ENCODE data around the gene TMEM170B.

TMEM170B gene

GRCh38 chr6:11553824-11554223 lies 16.3 kb downstream of the TMEM170B start:
- Histone ChIP-seq H3K4me1 (ENCODE audit: control insufficient read depth in 1 of 2, insufficient read depth in 1 of 2, low read depth in 1 of 2, low read length in 1 of 2) (peaks cover 64 to 68% of the 10 kb centered on the region in 2 experiments), H3K27me3 (no peaks in the 10 kb centered on the region), H3K27ac (peak overlapping the region; percentile 75), H3K36me3 (no peaks in the 10 kb centered on the region), H3K4me3 (ENCODE audit: low read depth in 1 of 2, low read length in 1 of 2) (no peak overlapping the region), H3K9me3 (no peaks in the 10 kb centered on the region)
- no peak for TF ChIP-seq CTCF (IDR thresholded peaks at IDR 0.05)

GRCh38 chr6:11556309-11556708 lies 18.8 kb downstream of the TMEM170B start:
- Histone ChIP-seq H3K36me3 (no peaks in the 10 kb centered on the region), H3K4me3 (ENCODE audit: low read depth in 1 of 2, low read length in 1 of 2) (no peak overlapping the region), H3K9me3 (no peaks in the 10 kb centered on the region), H3K27me3 (no peaks in the 10 kb centered on the region), H3K27ac (peak overlapping the region; percentile 56), H3K4me1 (ENCODE audit: control insufficient read depth in 1 of 2, insufficient read depth in 1 of 2, low read depth in 1 of 2, low read length in 1 of 2) (peaks cover 46 to 52% of the 10 kb centered on the region in 2 experiments)
- no peak for TF ChIP-seq CTCF (IDR thresholded peaks at IDR 0.05)

GRCh38 chr6:11563793-11564192 lies 26.2 kb downstream of the TMEM170B start:
- H3K27ac ChIP-seq = peak overlapping the region; percentile 57
- no peaks in the 10 kb centered on the region for H3K9me3 ChIP-seq
- H3K36me3 ChIP-seq = peaks cover 20% of the 10 kb centered on the region
- no peak overlapping the region for H3K4me3 ChIP-seq (ENCODE audit: low read depth in 1 of 2, low read length in 1 of 2)
- H3K27me3 ChIP-seq = no peaks in the 10 kb centered on the region
- peaks cover 19 to 51% of the 10 kb centered on the region in 2 experiments for H3K4me1 ChIP-seq (ENCODE audit: control insufficient read depth in 1 of 2, insufficient read depth in 1 of 2, low read depth in 1 of 2, low read length in 1 of 2)
- no peak for TF ChIP-seq CTCF (IDR thresholded peaks at IDR 0.05)

- Histone ChIP-seq H3K36me3 (peaks cover 25% of the 10 kb centered on the region), H3K4me1 (ENCODE audit: control insufficient read depth in 1 of 2, insufficient read depth in 1 of 2, low read depth in 1 of 2, low read length in 1 of 2) (peaks cover 14 to 44% of the 10 kb centered on the region in 2 experiments), H3K4me3 (ENCODE audit: low read depth in 1 of 2, low read length in 1 of 2) (no peak overlapping the region), H3K27me3 (no peaks in the 10 kb centered on the region), H3K9me3 (no peaks in the 10 kb centered on the region), H3K27ac (peak overlapping the region; percentile 47)
- TF ChIP-seq CTCF (IDR thresholded peaks at IDR 0.05) = no peak
Observed at GRCh38 chr6:11566609-11567008, 29.1 kb downstream of the TMEM170B start.

GRCh38 chr6:11571073-11571472 lies 33.5 kb downstream of the TMEM170B start:
- H3K27ac ChIP-seq = peak overlapping the region; percentile 5
- no peak for TF ChIP-seq CTCF (IDR thresholded peaks at IDR 0.05)
- peaks cover 35% of the 10 kb centered on the region for H3K36me3 ChIP-seq
- peaks cover 14 to 33% of the 10 kb centered on the region in 2 experiments for H3K4me1 ChIP-seq (ENCODE audit: control insufficient read depth in 1 of 2, insufficient read depth in 1 of 2, low read depth in 1 of 2, low read length in 1 of 2)
- no peak overlapping the region for H3K4me3 ChIP-seq (ENCODE audit: low read depth in 1 of 2, low read length in 1 of 2)
- H3K27me3 ChIP-seq = no peaks in the 10 kb centered on the region
- no peaks in the 10 kb centered on the region for H3K9me3 ChIP-seq

All from neutrophil (primary cell).